LNCAP (cell line): Measurements from ENCODE around the gene CAMTA1.
A peak's percentile ranks its signal among the peaks of the same experiment; 100 is the strongest.

Experiments
- TF ChIP-seq, protein P1 (sequence below): fragments of 450-650 bp; IDR thresholded peaks from 2 replicates; pipeline ENCODE4 v1.5.1; 2017; ENCODE audit warnings: mild to moderate bottlenecking

CAMTA1 gene

DNA sequence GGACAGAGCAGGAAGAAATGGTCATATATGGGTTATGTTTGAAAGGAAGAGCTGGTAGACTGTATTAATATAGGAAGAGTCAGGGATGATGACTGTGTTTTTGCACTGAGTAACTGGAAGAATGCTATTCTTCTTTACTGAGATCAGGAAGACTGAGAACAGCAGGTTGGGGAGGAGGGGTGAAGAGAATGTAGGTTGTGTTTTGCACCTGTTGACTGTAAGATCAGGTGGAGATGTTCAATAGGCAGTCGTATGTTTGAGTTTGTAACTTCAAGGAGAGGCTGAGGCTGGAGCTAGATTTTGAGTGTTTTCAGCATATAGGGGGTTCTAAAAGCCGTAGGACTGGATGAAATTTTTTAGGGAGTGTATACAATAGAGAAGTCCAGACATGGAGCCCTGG, 97.2 kb downstream of the CAMTA1 start:
- TF ChIP-seq, protein P1, sequence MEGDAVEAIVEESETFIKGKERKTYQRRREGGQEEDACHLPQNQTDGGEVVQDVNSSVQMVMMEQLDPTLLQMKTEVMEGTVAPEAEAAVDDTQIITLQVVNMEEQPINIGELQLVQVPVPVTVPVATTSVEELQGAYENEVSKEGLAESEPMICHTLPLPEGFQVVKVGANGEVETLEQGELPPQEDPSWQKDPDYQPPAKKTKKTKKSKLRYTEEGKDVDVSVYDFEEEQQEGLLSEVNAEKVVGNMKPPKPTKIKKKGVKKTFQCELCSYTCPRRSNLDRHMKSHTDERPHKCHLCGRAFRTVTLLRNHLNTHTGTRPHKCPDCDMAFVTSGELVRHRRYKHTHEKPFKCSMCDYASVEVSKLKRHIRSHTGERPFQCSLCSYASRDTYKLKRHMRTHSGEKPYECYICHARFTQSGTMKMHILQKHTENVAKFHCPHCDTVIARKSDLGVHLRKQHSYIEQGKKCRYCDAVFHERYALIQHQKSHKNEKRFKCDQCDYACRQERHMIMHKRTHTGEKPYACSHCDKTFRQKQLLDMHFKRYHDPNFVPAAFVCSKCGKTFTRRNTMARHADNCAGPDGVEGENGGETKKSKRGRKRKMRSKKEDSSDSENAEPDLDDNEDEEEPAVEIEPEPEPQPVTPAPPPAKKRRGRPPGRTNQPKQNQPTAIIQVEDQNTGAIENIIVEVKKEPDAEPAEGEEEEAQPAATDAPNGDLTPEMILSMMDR: no peak

DNA sequence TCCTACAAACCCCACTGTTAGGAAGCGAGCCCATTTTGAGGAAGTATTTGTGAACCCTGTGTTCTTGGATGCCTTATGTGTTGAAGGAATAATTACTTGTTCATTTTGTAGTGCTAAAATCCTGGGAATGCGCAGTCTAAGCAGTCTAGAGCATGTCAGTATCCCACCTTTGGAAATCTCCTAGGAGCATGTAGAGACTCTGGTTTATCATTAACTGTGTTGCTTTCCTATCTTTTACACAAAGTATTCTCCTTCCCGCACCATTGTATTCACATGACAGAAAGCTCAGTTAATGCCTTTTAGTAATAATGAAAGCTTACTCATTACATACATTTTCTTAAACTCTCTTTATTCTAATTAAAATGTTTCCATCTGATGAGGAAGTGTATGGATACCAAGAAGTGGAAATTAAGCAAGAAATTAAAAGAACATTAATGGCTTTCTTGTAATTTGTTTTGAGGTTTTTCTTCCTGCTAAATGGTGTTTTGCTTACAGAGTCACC, 99.4 kb downstream of the CAMTA1 start:
- TF ChIP-seq, protein P1: no peak

DNA sequence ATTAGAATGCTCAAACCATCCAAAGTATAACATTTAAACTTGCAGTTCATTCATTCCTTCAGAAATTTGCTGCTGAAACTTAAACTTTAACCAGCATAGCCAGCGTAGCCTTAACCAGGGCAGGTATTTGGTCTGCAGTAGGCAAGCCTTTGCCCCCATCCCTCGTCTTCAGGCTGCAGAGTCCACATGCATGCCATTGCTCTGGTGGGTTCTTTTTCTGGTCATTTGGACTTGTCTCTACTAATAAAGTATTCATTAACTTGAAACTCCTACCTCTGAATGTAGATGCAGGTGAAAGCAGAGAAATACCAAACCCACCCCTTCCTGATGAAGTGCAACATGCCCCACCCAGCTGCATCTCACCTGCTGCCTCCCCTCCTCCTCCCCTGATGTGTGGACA, 100.2 kb downstream of the CAMTA1 start:
- TF ChIP-seq, protein P1: no peak

DNA sequence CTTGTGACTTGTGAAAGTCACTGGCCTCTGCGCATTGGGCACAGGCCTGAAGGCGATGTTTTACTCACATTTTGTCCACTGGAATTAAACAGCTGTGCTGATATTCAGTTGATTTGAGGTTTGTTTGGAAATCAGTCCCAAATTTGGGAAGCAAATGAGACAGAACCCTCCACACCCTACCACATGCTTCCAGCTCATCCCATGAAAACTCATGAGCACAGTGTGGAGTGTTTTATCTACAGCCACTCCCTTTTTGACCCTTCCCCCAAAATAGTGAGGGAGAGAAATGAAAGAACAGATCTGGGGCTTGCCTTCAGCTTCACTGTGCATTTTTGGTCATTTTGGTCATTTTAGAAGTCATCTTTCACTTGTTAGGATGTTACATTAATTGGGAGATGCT, 101.3 kb downstream of the CAMTA1 start:
- TF ChIP-seq, protein P1: no peak

DNA sequence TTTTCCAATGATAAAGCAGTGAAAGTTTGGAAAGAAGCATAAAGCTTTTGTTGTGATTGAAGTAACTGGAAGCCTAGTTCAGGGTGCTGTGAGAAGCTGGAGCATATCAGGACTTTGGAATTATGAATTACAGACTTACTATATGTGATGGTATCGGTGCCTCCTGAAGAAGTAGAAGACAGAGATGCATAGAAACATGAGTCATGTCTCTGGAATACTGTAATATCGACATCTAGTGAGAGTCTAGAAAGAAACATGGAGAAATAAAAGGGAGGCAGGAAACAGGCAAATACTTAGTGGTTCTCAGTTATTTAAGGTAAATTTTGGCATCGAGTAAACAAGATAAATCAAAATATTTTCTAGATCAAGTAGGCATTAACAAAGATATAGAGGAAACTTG, 103.0 kb downstream of the CAMTA1 start:
- TF ChIP-seq, protein P1: no peak

DNA sequence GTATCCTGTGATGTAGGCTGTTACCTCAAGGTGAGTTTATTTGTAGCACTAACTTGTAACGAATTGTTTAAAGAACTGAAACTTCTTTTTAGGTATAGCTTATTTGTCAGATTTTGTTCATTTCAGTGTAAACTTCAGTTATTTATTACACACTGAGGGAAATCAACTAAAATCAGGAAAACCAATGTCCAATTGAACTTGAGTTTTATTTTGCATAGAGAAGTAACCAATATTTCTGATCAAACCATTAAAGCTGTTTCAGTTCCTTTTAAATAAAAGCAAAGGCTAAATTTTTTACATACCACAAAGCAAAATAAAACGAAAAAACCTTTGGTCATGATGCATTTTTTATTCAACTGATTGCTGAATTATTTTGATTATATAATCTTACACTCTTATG, 103.6 kb downstream of the CAMTA1 start:
- TF ChIP-seq, protein P1: no peak

DNA sequence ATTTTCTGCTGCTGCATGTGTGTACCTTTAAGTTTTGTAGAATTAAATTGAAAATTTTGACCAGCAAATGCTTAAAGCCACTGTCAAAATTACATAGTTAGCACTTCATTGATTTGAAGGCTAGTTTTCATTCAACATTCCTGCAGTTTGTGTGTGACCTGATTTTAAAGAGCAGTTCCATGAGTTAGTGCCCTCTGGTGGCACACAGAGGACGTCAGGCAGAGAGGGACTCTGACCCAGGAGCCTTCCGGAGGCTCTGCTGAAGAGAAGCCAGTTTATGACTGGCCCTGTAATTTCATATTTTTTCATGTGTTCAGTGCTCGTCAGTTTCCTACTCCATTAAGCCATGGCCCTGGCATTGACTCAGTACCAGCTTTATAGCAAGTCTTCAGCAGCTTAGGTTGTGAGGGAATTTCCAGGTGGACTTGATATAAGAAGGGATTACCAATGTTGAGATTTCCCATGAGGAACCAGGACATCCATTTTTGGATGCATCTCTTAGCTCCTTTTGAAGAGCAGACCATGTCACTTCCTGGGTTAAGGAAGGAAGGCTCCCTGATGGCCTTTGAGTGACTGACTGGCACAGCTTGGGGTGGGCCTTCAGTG, 104.7 kb downstream of the CAMTA1 start:
- TF ChIP-seq, protein P1: peak; percentile 95

DNA sequence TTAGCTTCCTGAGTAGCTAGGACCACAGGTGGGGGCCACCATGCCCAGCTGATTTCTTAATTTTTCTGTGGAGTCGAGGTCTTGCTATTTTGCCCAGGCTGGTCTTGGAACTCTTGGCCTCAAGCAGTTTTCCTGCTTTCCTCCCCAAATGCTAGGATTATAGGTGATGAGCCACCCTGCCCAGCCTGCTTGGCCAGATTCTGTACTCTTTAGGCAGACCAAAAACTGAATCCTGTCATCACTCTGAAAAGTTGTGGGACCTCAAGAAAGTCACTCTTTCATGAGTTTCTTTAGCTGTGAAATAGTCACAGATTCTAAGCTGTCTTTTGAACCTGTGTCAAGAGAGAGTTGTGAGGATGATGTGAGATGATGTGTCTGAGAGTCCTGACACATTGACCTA, 105.4 kb downstream of the CAMTA1 start:
- TF ChIP-seq, protein P1: no peak
